Right atrium auricular region (tissue), 2 donors: ENCODE results near the gene ALG14. TPM values are rescaled to one million over a fixed set of nuclear protein-coding genes. Genes with fewer than 3 reads are reported as not detected.

Experiments
- DNase-seq: peaks from one replicate; pipeline ENCODE4 v3.0.0-alpha.2; 2019; ENCODE audit warnings: low spot score
- H3K27ac ChIP-seq, 2 donors: fragments of 200-600 bp; sonication (generic); 1 replicate in 1 of 2; 2 replicates in 1 of 2; pipeline ENCODE4 v1.5.1; 2016 to 2019
- H3K27me3 ChIP-seq, 2 donors: fragments of 200-600 bp; sonication (generic); one replicate each; pipeline versions ENCODE4 v1.5.1 to v1.6.0; 2017 to 2019
- H3K36me3 ChIP-seq: fragments of 200-600 bp; sonication (generic); one replicate; pipeline ENCODE4 v1.5.1; 2016
- H3K4me1 ChIP-seq, 2 donors: fragments of 200-600 bp; sonication (generic); one replicate each; pipeline versions ENCODE4 v1.5.1 to v1.6.0; 2017 to 2019
- H3K4me3 ChIP-seq, 2 donors: fragments of 200-600 bp; sonication (generic); 1 replicate in 1 of 2; 2 replicates in 1 of 2; pipeline ENCODE4 v1.5.1; 2017 to 2019; ENCODE audit warnings: mild to moderate bottlenecking in 1 of 2, moderate library complexity in 1 of 2
- H3K9me3 ChIP-seq, 2 donors: fragments of 200-600 bp; sonication (generic); one replicate each; pipeline ENCODE4 v1.5.1; 2019
- CTCF ChIP-seq, 2 donors: fragments of 200-600 bp; sonication (generic); IDR thresholded peaks; one replicate each; pipeline ENCODE4 v1.5.1; 2019; ENCODE audit warnings: antibody characterized with exemption in 2 of 2
- total RNA-seq, 2 donors: library from RNA; depleted of rRNA; stranded (reverse); fragments of >200 nt; gene quantifications; one replicate each; pipeline ENCODE4 v1.1.0, GENCODE V29; 2016

The ALG14 gene
- total RNA-seq, 2 donors from 2014 or later = 0.74 to 0.79 TPM

DNA sequence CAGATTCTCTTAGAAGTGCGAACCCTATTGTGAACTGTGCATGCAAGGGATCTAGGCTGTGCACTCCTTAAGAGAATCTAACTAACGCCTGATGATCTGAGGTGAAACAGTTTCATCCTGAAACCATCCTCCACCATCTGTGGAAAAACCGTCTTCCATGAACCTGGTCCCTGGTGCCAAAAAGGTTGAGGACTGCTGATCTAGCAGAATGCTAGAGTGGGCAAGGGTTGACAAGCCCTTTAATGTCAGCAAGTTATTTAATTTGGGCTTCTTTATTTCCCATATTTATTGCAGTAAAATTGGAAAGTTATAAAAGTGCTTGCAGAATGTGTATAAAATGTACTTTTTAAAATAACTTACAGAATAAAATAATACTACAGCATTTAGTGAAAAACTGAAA is 26.4 kb downstream of the ALG14 start:
- no peak for DNase-seq
- no peak for TF ChIP-seq CTCF (IDR thresholded peaks at IDR 0.05)
- Histone ChIP-seq H3K27ac (no peak overlapping the region), H3K9me3 (no peaks in the 10 kb centered on the region), H3K36me3 (no peaks in the 10 kb centered on the region), H3K27me3 (no peaks in the 10 kb centered on the region), H3K4me1 (peaks cover 0 to 16% of the 10 kb centered on the region in 2 donors), H3K4me3 (no peak overlapping the region)

DNA sequence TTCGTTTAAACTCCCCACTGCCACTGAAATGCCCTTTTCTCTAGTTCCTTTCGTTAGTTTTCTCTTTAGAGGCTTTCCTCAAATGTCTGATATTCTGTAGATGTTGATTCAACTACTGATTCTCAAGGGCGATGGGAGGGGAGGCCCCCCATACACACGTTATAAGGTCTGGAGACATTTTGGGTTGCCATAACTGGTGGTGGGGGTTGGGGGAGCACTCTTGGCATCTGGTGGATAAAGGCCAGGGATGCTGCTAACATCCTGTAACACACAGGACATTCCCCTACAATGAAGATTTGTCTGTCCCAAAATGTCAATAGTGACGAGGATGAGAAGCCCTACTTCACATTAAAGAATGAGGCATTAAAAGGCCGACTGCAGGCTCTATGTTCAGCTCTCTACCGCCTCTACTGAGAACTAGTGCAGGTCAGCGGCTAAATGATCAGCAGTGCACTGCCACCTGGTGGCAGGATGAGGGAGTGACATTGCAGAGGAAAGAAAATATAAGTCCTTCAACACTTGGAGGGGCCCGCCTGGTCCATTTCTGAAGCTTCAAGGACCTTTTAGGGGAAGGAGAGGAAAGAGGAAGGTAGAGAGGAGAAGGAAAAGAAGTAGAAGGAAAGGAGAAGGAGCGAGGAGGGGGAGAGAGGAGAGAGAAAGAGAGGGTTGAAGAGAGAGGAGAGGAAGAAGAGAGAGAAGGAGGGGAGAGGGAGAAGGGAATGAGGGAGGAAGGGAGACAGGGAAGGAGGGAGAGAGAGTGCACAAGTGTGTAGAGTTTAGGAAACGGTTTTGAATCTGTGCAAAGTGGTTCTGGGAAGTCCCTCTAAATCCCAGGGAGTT is 29.4 kb downstream of the ALG14 start:
- no peaks in the 10 kb centered on the region for H3K36me3 ChIP-seq
- H3K9me3 ChIP-seq = no peaks in the 10 kb centered on the region
- H3K4me1 ChIP-seq = peaks cover 0 to 16% of the 10 kb centered on the region in 2 donors
- no peak overlapping the region for H3K4me3 ChIP-seq
- peak overlapping the region; percentile 67 to 72 for H3K27ac ChIP-seq
- H3K27me3 ChIP-seq = no peaks in the 10 kb centered on the region
- peak; percentile 97 to 98 for TF ChIP-seq CTCF (IDR thresholded peaks at IDR 0.05)
- peak; percentile 97 for DNase-seq

DNA sequence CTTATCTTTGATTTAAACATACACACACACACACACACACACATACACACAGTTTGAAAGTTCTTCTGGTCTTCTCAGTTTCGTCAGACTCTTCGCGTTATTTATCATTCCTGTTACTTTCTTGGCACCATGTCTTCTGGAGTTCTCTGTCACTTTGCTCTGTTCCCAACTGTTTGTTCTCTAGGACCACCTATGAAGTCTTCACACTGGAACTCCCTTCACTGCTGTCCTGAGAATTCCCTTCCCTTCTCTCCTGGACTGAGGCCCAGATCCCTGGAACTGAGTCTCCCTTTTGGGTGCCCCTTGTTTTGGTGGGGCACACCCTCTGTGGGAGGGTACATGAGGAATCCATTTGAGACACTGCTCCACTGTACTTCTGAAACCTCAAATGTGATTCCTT is 30.5 kb downstream of the ALG14 start:
- no peaks in the 10 kb centered on the region for H3K36me3 ChIP-seq
- no peaks in the 10 kb centered on the region for H3K9me3 ChIP-seq
- peak overlapping the region; percentile 67 to 72 for H3K27ac ChIP-seq
- DNase-seq = no peak
- H3K4me1 ChIP-seq = peaks cover 0 to 16% of the 10 kb centered on the region in 2 donors
- no peak overlapping the region for H3K4me3 ChIP-seq
- H3K27me3 ChIP-seq = no peaks in the 10 kb centered on the region
- no peak for TF ChIP-seq CTCF (IDR thresholded peaks at IDR 0.05)

GRCh38 chr1:95041491-95042165 is 31.1 kb downstream of the ALG14 start:
- peak; percentile 80 to 85 for TF ChIP-seq CTCF (IDR thresholded peaks at IDR 0.05)
- peak; percentile 74 for DNase-seq
- Histone ChIP-seq H3K4me3 (no peak overlapping the region), H3K36me3 (no peaks in the 10 kb centered on the region), H3K27ac (peak overlapping the region; percentile 67 to 72), H3K4me1 (peaks cover 0 to 16% of the 10 kb centered on the region in 2 donors), H3K9me3 (no peaks in the 10 kb centered on the region), H3K27me3 (no peaks in the 10 kb centered on the region)

DNA sequence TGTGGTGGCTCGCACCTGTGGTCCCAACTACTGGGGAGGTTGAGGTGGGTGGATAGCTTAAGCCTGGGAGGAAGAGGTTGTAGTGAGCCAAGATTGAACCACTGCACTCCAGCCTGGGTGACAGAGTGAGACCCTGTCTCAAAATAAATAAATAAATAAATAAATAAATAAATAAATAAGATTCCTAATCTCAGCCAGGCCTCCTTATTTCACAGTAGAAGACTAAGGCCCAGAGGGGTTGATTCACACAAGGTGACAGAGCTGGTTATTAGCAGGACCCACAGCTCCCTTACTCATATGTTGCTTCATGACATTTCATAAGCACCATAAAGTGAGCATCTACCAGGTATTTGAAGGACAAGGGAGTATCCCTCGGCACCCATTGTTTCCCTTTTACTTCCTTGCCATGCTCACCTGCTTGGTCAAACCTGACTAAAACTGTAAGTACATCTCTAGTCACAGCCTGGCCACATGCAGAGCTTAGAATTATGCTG is 32.7 kb downstream of the ALG14 start:
- H3K36me3 ChIP-seq = no peaks in the 10 kb centered on the region
- H3K4me1 ChIP-seq = peaks cover 0 to 16% of the 10 kb centered on the region in 2 donors
- no peak overlapping the region for H3K4me3 ChIP-seq
- H3K27ac ChIP-seq = no peak overlapping the region
- H3K9me3 ChIP-seq = no peaks in the 10 kb centered on the region
- no peak for TF ChIP-seq CTCF (IDR thresholded peaks at IDR 0.05)
- no peak for DNase-seq
- no peaks in the 10 kb centered on the region for H3K27me3 ChIP-seq
